Keratinocyte (primary cell): Measurements from ENCODE around the gene RFTN1. TPM values are rescaled to one million over a fixed set of nuclear protein-coding genes. Genes with fewer than 3 reads are reported as not detected.

Experiments
- DNase-seq: peaks from one replicate; pipeline ENCODE4 v3.0.0-alpha.2; 2011; ENCODE audit warnings: low read depth, missing footprints, low spot score
- FAIRE-seq: peaks from 2 replicates; lab custom pipeline; 2011; peaks lifted over from hg19 to GRCh38; lab: Jason Lieb, UNC
- H2AFZ ChIP-seq: 2 replicates; pipeline ENCODE4 v1.6.0; 2012; ENCODE audit warnings: low read length, control low read depth, inconsistent platforms; ENCODE audit not compliant: control insufficient read depth
- H3K27ac ChIP-seq: 2 replicates; pipeline ENCODE4 v1.5.1; 2011; ENCODE audit warnings: low read length; ENCODE audit not compliant: control insufficient read depth, insufficient read depth
- H3K27me3 ChIP-seq: 3 replicates; pipeline ENCODE4 v1.6.0; 2011; ENCODE audit warnings: low read length; ENCODE audit not compliant: control insufficient read depth, insufficient read depth; ENCODE audit errors: extremely low read depth
- H3K36me3 ChIP-seq, 2 experiments: 2 replicates in 1 of 2; 3 replicates in 1 of 2; pipeline ENCODE4 v1.5.1; 2011; ENCODE audit warnings: low read length in 2 of 2, mild to moderate bottlenecking in 1 of 2; ENCODE audit not compliant: control insufficient read depth in 2 of 2, insufficient read depth in 2 of 2; ENCODE audit errors: extremely low read depth in 1 of 2
- H3K4me1 ChIP-seq: 3 replicates; pipeline ENCODE4 v1.5.1; 2011; ENCODE audit warnings: low read length; ENCODE audit not compliant: control insufficient read depth, insufficient read depth; ENCODE audit errors: extremely low read depth
- H3K4me2 ChIP-seq: 3 replicates; pipeline ENCODE4 v1.6.0; 2011; ENCODE audit warnings: low read depth, low read length; ENCODE audit not compliant: control insufficient read depth, insufficient read depth; ENCODE audit errors: extremely low read depth
- H3K4me3 ChIP-seq, 3 experiments: fragments of 200-600 bp in 1 of 3; sonication (generic) in 1 of 3; 2 replicates in 2 of 3; 3 replicates in 1 of 3; pipeline ENCODE4 v1.5.1; 2011 to 2016; ENCODE audit warnings: low read length in 3 of 3, mild to moderate bottlenecking in 3 of 3, control low read depth in 2 of 3, inconsistent platforms in 1 of 3, low read depth in 1 of 3, mixed read lengths in 1 of 3, mixed run types in 1 of 3, moderate library complexity in 1 of 3; ENCODE audit not compliant: control insufficient read depth in 2 of 3, insufficient read depth in 2 of 3; ENCODE audit errors: extremely low read depth in 1 of 3
- H3K79me2 ChIP-seq: 2 replicates; pipeline ENCODE4 v1.6.0; 2012; ENCODE audit warnings: low read length; ENCODE audit not compliant: control insufficient read depth, insufficient read depth
- H3K9ac ChIP-seq: 3 replicates; pipeline ENCODE4 v1.6.0; 2011; ENCODE audit warnings: low read length; ENCODE audit not compliant: control insufficient read depth, insufficient read depth; ENCODE audit errors: extremely low read depth
- H3K9me1 ChIP-seq: 3 replicates; pipeline ENCODE4 v1.6.0; 2011; ENCODE audit warnings: low read length; ENCODE audit not compliant: control insufficient read depth, insufficient read depth; ENCODE audit errors: extremely low read depth
- H3K9me3 ChIP-seq: 2 replicates; pipeline ENCODE4 v1.5.1; 2012; ENCODE audit warnings: low read depth, low read length; ENCODE audit not compliant: control insufficient read depth
- H4K20me1 ChIP-seq: 3 replicates; pipeline ENCODE4 v1.6.0; 2011; ENCODE audit warnings: low read length; ENCODE audit not compliant: control insufficient read depth, insufficient read depth; ENCODE audit errors: extremely low read depth
- CTCF ChIP-seq, 3 experiments: IDR thresholded peaks in 1 of 3; conservative IDR thresholded peaks in 1 of 3; optimal IDR thresholded peaks in 1 of 3; 2 replicates in 2 of 3; 3 replicates in 1 of 3; pipeline versions ENCODE3 to v1.5.1; 2011; ENCODE audit warnings: low read length in 3 of 3, mild to moderate bottlenecking in 3 of 3, moderate library complexity in 2 of 3, control low read depth in 1 of 3, inconsistent platforms in 1 of 3; ENCODE audit not compliant: insufficient read depth in 2 of 3; ENCODE audit errors: extremely low read depth in 1 of 3
- EZH2 ChIP-seq: IDR thresholded peaks from one replicate; pipeline ENCODE4 v1.6.1; 2012; ENCODE audit warnings: inconsistent platforms, mild to moderate bottlenecking, low read length, moderate library complexity
- dilution Hi-C: fragments of 300-500 bp; cut with MboI; formaldehyde crosslinking; loops from one replicate; pipeline ENCODE4 v1.7.0; 2020; ENCODE audit warnings: low sequenced_read_pairs; ENCODE audit not compliant: extremely low pct_ligation_motif_present
- polyA plus RNA-seq, 5 experiments: library from polyadenylated mRNA; depleted of rRNA in 3 of 5; stranded (reverse) in 3 of 5; stranded (forward) in 1 of 5; unstranded in 1 of 5; fragments of >200 nt; gene quantifications; 1 replicate in 1 of 5; 2 replicates in 3 of 5; 3 replicates in 1 of 5; pipeline versions ENCODE4 v1.2.1 to v1.2.3, GENCODE V29; 2011 to 2012; ENCODE audit warnings: missing spikeins in 2 of 5, low read depth in 1 of 5, low replicate concordance in 1 of 5

The RFTN1 gene
- polyA plus RNA-seq, 1 donor (not counting 4 experiments of a cell fraction or from before 2014, with no cell fraction given): 18.0 TPM

- no peak for FAIRE-seq
These were observed 211.3 kb downstream of the RFTN1 start for GRCh38 chr3:16302082-16302631.

GRCh38 chr3:16301507-16301906 is 212.0 kb downstream of the RFTN1 start:
- Histone ChIP-seq H3K27me3 (no peaks in the 10 kb centered on the region), H3K4me1 (no peaks in the 10 kb centered on the region), H3K9me1 (no peaks in the 10 kb centered on the region), H3K79me2 (no peaks in the 10 kb centered on the region), H2AFZ (no peak overlapping the region), H3K9ac (no peak overlapping the region), H3K4me2 (no peak overlapping the region), H3K36me3 (peaks cover 11 to 24% of the 10 kb centered on the region in 2 experiments), H3K27ac (no peak overlapping the region), H4K20me1 (no peaks in the 10 kb centered on the region), H3K4me3 (no peak overlapping the region), H3K9me3 (no peaks in the 10 kb centered on the region)
- FAIRE-seq (no peak), DNase-seq (no peak)
- TF ChIP-seq EZH2: no peak
- no peak for TF ChIP-seq CTCF (optimal IDR thresholded peaks at IDR 0.05 in 1 of 3, IDR thresholded peaks at IDR 0.05 in 1 of 3, conservative IDR thresholded peaks at IDR 0.05 in 1 of 3; ENCODE audit: extremely low read depth in 1 of 3, insufficient read depth in 2 of 3, low read length in 3 of 3)
- dilution Hi-C loops: no loop called here

More at GRCh38 chr3:16302082-16302631, 211.3 kb downstream of the RFTN1 start:
- no peak overlapping the region for H3K9ac ChIP-seq
- no peak for DNase-seq
- peaks cover 11 to 24% of the 10 kb centered on the region in 2 experiments for H3K36me3 ChIP-seq
- H3K27me3 ChIP-seq: no peaks in the 10 kb centered on the region
- H3K4me2 ChIP-seq: no peak overlapping the region
- H3K27ac ChIP-seq: no peak overlapping the region
- no peaks in the 10 kb centered on the region for H4K20me1 ChIP-seq
- no peak overlapping the region for H3K4me3 ChIP-seq
- H3K9me3 ChIP-seq: no peaks in the 10 kb centered on the region
- H3K9me1 ChIP-seq: no peaks in the 10 kb centered on the region
- no peak overlapping the region for H2AFZ ChIP-seq
- dilution Hi-C loops: no loop called here
- TF ChIP-seq CTCF (optimal IDR thresholded peaks at IDR 0.05 in 1 of 3, IDR thresholded peaks at IDR 0.05 in 1 of 3, conservative IDR thresholded peaks at IDR 0.05 in 1 of 3; ENCODE audit: extremely low read depth in 1 of 3, insufficient read depth in 2 of 3, low read length in 3 of 3): no peak
- no peak for TF ChIP-seq EZH2
- no peaks in the 10 kb centered on the region for H3K79me2 ChIP-seq
- no peaks in the 10 kb centered on the region for H3K4me1 ChIP-seq
